ENCODE results near the gene PIP5KL1. TPM values are rescaled to one million over a fixed set of nuclear protein-coding genes. Genes with fewer than 3 reads are reported as not detected.

The PIP5KL1 gene, protein sequence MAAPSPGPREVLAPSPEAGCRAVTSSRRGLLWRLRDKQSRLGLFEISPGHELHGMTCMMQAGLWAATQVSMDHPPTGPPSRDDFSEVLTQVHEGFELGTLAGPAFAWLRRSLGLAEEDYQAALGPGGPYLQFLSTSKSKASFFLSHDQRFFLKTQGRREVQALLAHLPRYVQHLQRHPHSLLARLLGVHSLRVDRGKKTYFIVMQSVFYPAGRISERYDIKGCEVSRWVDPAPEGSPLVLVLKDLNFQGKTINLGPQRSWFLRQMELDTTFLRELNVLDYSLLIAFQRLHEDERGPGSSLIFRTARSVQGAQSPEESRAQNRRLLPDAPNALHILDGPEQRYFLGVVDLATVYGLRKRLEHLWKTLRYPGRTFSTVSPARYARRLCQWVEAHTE
- 1 to 10 TPM in 2 of 3 donors, under 1 TPM in 1; 0.58 to 1.9 (median 1.1) TPM for total RNA-seq
- long read RNA-seq, donor 1, partial matches to known transcripts = 1 of 3 reads
- long read RNA-seq, donor 1, other reads (novel, unspliced or antisense) = 2 of 3 reads
- long read RNA-seq, donor 2 = 0 reads

DNA sequence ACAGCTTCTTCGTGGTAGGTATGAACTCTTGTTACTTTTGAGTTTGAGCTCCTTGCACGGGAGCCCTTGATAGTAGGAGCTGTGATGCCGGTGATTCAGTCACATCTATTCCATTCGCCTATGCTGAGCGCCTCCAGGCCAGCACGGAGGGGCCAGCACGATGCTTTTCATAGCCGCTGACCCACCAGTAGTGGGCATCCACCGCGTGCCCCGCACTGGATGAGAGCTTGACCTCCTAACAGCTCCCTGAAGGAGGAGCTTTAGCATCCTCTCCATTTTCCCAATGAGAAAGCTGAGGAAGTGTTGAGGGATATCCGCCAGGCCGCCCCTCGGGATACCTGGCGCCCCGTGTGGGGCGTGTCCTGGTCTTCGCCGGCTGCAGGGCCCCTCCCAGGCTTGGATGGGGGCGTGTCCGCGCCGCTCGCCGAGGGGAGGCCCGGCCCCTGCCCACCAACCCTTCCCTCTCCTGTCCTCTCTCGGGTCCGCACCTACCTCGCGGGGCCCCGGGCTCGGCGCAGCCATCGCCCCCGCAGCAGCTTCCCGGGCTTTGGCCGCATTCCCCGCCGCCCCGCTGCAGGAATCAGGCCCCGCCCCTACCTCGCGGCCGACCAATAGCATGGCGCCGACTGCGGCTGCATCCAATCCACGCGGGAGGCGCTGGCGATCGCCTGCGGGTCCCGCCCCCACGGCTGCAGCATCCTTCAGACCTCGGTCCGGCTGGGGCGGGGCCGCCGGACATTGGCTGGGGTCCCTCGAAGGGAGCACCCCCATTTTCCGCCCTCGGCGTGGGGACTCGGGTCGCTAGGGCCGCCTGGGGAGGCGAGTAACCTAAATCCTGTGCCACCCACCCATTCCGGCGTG lies at the start of gene PIP5KL1:
Gene PIP5KL1 (minus strand): TSS at position 547 of the 861 bp plus-strand sequence. CDS start 25 bp downstream, at position 522.
- H3K4me1 ChIP-seq (ENCODE audit: low read depth) = peaks cover 24% of the 10 kb centered on the region
- intact Hi-C loops (cut with DNase I, micrococcal nuclease) = no loop called here
- ATAC-seq (peak; percentile 79), DNase-seq (peak; percentile 81 to 86 (median 85))
- no peaks in the 10 kb centered on the region for H3K36me3 ChIP-seq (ENCODE audit: low read depth)
- TF ChIP-seq, protein P1, sequence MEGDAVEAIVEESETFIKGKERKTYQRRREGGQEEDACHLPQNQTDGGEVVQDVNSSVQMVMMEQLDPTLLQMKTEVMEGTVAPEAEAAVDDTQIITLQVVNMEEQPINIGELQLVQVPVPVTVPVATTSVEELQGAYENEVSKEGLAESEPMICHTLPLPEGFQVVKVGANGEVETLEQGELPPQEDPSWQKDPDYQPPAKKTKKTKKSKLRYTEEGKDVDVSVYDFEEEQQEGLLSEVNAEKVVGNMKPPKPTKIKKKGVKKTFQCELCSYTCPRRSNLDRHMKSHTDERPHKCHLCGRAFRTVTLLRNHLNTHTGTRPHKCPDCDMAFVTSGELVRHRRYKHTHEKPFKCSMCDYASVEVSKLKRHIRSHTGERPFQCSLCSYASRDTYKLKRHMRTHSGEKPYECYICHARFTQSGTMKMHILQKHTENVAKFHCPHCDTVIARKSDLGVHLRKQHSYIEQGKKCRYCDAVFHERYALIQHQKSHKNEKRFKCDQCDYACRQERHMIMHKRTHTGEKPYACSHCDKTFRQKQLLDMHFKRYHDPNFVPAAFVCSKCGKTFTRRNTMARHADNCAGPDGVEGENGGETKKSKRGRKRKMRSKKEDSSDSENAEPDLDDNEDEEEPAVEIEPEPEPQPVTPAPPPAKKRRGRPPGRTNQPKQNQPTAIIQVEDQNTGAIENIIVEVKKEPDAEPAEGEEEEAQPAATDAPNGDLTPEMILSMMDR (IDR thresholded peaks at IDR 0.05) = no peak
- no peaks in the 10 kb centered on the region for H3K9me3 ChIP-seq
- no peak within 1 kb of the TSS for H3K4me3 ChIP-seq

DNA sequence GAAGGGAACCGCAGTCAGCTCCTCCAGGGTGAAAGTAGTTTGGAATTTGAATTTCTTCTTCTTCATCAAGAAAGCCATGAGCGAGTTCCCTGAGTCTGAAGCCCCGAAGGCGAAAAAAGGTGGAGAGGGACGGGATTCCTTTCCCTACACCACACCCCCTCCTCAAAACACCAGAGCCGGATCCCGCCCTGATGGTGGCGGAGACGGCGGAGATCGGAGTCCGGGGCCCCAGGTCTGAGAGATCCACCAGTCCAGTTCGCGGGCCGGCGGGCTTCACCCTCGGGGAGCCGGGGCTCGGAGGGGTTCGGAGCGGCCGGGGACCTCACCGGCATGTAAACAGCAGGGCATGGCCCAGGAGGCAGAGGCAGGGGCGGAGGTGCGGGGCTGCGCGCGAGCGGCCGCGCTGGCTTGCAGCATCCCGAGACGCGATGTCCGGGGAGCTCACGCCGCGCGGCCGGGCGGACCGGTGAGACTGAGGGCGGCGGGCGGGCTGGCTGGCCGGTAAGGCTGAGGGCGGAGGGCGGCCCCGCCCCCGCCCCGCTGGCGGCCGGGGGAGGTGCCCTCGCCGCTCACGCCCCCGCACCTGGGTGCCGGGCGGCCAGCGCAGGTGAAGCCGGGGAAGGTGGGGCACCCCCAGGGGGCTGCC lies 49.6 kb upstream of the PIP5KL1 start:
- intact Hi-C loops (cut with DNase I, micrococcal nuclease) = loop anchor here in 1 of 2 donors (10.0 kb wide), 1 partner anchor 55 kb away; no protein-coding TSS in a partner anchor
- ATAC-seq (peak; percentile 61), DNase-seq (peak; percentile 76 to 87 (median 84))
- no peaks in the 10 kb centered on the region for H3K9me3 ChIP-seq
- no peaks in the 10 kb centered on the region for H3K36me3 ChIP-seq (ENCODE audit: low read depth)
- peak overlapping the region; percentile 84 for H3K4me3 ChIP-seq
- TF ChIP-seq, protein P1 (IDR thresholded peaks at IDR 0.05) = no peak
- H3K4me1 ChIP-seq (ENCODE audit: low read depth) = peaks cover 45% of the 10 kb centered on the region

DNA sequence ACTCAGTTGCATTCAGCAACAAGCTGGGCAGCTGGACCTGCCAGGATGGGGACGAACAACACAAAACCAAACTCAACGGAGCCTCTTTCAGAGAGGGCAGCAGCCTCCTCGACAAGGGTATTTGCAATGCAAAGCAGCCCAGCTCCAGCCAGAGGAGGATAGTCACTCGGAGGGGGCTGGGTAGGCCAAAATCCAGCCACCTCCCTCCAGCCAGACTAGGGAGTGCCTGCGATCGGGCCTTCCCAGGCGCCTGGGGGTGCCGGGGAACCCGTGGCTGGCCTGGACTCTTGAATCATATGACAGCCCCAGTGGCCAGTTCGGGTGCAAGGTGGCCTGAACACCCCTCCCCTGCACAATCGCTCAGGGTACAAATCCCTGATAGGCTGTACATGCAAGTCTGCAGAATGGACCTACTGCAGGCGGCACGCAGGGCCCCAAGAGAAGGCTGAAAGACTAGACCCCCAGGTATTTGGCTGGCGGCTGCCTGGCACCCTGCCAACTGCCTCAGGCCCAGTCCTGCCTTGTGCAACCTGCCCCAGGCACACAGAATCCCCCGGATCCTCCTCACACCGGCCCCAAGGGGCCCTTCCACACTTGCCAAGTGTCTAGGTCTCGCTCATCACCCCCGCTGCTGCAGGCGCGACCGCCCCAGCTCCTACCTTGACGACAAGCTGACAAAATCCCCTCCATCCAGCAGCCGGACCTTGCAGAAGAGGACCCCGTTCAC lies 48.9 kb upstream of the PIP5KL1 start:
- peak; percentile 10 for ATAC-seq
- TF ChIP-seq, protein P1 (IDR thresholded peaks at IDR 0.05) = no peak
- DNase-seq = peak; percentile 68 to 81 (median 78)
- Histone ChIP-seq H3K9me3 (no peaks in the 10 kb centered on the region), H3K4me3 (peak overlapping the region; percentile 84), H3K36me3 (ENCODE audit: low read depth) (no peaks in the 10 kb centered on the region), H3K4me1 (ENCODE audit: low read depth) (peaks cover 52% of the 10 kb centered on the region)
- intact Hi-C loops (cut with DNase I, micrococcal nuclease) = loop anchor here in 1 of 2 donors (10.0 kb wide), 1 partner anchor 55 kb away; no protein-coding TSS in a partner anchor

DNA sequence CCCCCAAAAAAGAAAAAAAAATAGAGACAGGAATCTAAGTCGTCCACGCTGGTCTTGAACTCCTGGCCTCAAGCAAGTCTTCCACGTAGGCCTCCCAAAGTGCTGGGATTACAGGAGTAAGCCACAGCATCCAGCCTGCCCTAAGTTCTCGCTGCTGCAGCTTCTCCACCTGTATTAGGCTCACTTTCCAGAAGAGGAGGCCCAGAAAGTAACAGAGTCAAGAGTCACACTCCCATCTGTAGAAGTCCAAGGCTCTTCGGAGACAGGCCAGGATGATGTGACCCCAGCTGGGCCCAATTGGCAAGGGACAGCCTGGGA lies 48.4 kb upstream of the PIP5KL1 start:
- peak overlapping the region; percentile 84 for H3K4me3 ChIP-seq
- TF ChIP-seq, protein P1 (IDR thresholded peaks at IDR 0.05) = no peak
- H3K4me1 ChIP-seq (ENCODE audit: low read depth) = peaks cover 57% of the 10 kb centered on the region
- no peaks in the 10 kb centered on the region for H3K9me3 ChIP-seq
- DNase-seq = no peak
- no peak for ATAC-seq
- intact Hi-C loops (cut with DNase I, micrococcal nuclease) = no loop called here
- no peaks in the 10 kb centered on the region for H3K36me3 ChIP-seq (ENCODE audit: low read depth)

Data from mucosa of descending colon (tissue), 3 donors.